PC-3 (cell line): ENCODE measurements around the gene FAM184A.

Experiments
- CTCF ChIP-seq: fragments of 300-600 bp; sonication (generic); conservative IDR thresholded peaks from 2 replicates; pipeline ENCODE4 v1.5.1; 2017; ENCODE audit warnings: antibody characterized with exemption, low read depth, mild to moderate bottlenecking, low read length
- EZH2 ChIP-seq: fragments of 300-600 bp; sonication (generic); IDR thresholded peaks from one replicate; pipeline ENCODE4 v1.6.1; 2017; ENCODE audit warnings: antibody characterized with exemption, mild to moderate bottlenecking, low read length; ENCODE audit not compliant: unreplicated experiment
- EZH2phosphoT487 ChIP-seq: fragments of 300-600 bp; sonication (generic); IDR thresholded peaks from 2 replicates; pipeline ENCODE4 v1.6.1; 2018; ENCODE audit warnings: mild to moderate bottlenecking, antibody characterized with exemption, low read length, borderline replicate concordance

GRCh38 chr6:118930680-118931079 is 147.8 kb downstream of the FAM184A start:
- TF ChIP-seq CTCF (no peak), EZH2 (no peak), EZH2phosphoT487 (no peak)
